Mucosa of rectum (tissue), 2 donors: ENCODE results near the gene FBXO38.

Source experiments
- H3K27ac ChIP-seq, 2 donors: one replicate each; pipeline ENCODE4 v1.7.0; 2013; ENCODE audit warnings: inconsistent platforms in 2 of 2, low read depth in 2 of 2, low read length in 2 of 2
- H3K27me3 ChIP-seq, 2 donors: one replicate each; pipeline ENCODE4 v1.7.0; 2013; ENCODE audit warnings: low read length in 2 of 2; ENCODE audit not compliant: control insufficient read depth in 2 of 2, insufficient read depth in 2 of 2
- H3K36me3 ChIP-seq, 2 donors: one replicate each; pipeline ENCODE4 v1.7.0; 2013; ENCODE audit warnings: low read length in 2 of 2; ENCODE audit not compliant: control insufficient read depth in 2 of 2, insufficient read depth in 2 of 2
- H3K4me1 ChIP-seq, 2 donors: one replicate each; pipeline ENCODE4 v1.7.0; 2013; ENCODE audit warnings: low read length in 2 of 2, mild to moderate bottlenecking in 1 of 2; ENCODE audit not compliant: control insufficient read depth in 2 of 2, insufficient read depth in 2 of 2
- H3K4me3 ChIP-seq, 2 donors: one replicate each; pipeline ENCODE4 v1.7.0; 2013; ENCODE audit warnings: low read length in 2 of 2
- H3K9ac ChIP-seq, 2 donors: one replicate each; pipeline ENCODE4 v1.7.0; 2013; ENCODE audit warnings: low read length in 2 of 2, low read depth in 1 of 2, mild to moderate bottlenecking in 1 of 2
- H3K9me3 ChIP-seq, 2 donors: one replicate each; pipeline ENCODE4 v1.7.0; 2013; ENCODE audit warnings: low read length in 2 of 2; ENCODE audit not compliant: control insufficient read depth in 2 of 2
- donor health status: healthy.
- donor health status: Normal muscosa, but diverticular disease.

The FBXO38 gene

GRCh38 chr5:148383564-148384379, at the start of gene FBXO38:
TSS of gene FBXO38 (plus strand) at chr5:148383958. CDS start at chr5:148394777, 10,819 bp downstream.
- Histone ChIP-seq H3K27ac (peak within 1 kb of the TSS; percentile 83 to 87), H3K36me3 (peaks cover 4 to 5% of the 10 kb centered on the region in 2 donors), H3K4me3 (peak within 1 kb of the TSS; percentile 83 to 92), H3K9ac (peak within 1 kb of the TSS; percentile 83 to 95), H3K27me3 (no peaks in the 10 kb centered on the region), H3K9me3 (no peaks in the 10 kb centered on the region), H3K4me1 (peaks cover 23 to 25% of the 10 kb centered on the region in 2 donors)

GRCh38 chr5:148335259-148335658, 48.5 kb upstream of the FBXO38 start, which contains the start of gene SPINK9:
TSS of gene SPINK9 (plus strand) at chr5:148335559. CDS start at chr5:148335614, 55 bp downstream.
- Histone ChIP-seq H3K9ac (no peak within 1 kb of the TSS), H3K9me3 (no peaks in the 10 kb centered on the region), H3K27me3 (no peaks in the 10 kb centered on the region), H3K27ac (no peak within 1 kb of the TSS), H3K4me3 (no peak within 1 kb of the TSS), H3K4me1 (no peaks in the 10 kb centered on the region), H3K36me3 (no peaks in the 10 kb centered on the region)

- no peaks in the 10 kb centered on the region for H3K4me1 ChIP-seq
- no peaks in the 10 kb centered on the region for H3K27me3 ChIP-seq
- H3K36me3 ChIP-seq = no peaks in the 10 kb centered on the region
- no peaks in the 10 kb centered on the region for H3K9me3 ChIP-seq
- no peak overlapping the region for H3K4me3 ChIP-seq
- H3K27ac ChIP-seq = no peak overlapping the region
- H3K9ac ChIP-seq = no peak overlapping the region
Observed at GRCh38 chr5:148336704-148337435, 46.9 kb upstream of the FBXO38 start.

GRCh38 chr5:148342371-148343045, 41.2 kb upstream of the FBXO38 start:
- Histone ChIP-seq H3K27ac (no peak overlapping the region), H3K4me1 (peaks cover 0 to 6% of the 10 kb centered on the region in 2 donors), H3K36me3 (no peaks in the 10 kb centered on the region), H3K9ac (no peak overlapping the region), H3K27me3 (no peaks in the 10 kb centered on the region), H3K9me3 (no peaks in the 10 kb centered on the region), H3K4me3 (no peak overlapping the region)

- no peak overlapping the region for H3K9ac ChIP-seq
- H3K27ac ChIP-seq = no peak overlapping the region
- H3K9me3 ChIP-seq = no peaks in the 10 kb centered on the region
- H3K36me3 ChIP-seq = no peaks in the 10 kb centered on the region
- H3K4me1 ChIP-seq = peaks cover 0 to 6% of the 10 kb centered on the region in 2 donors
- no peaks in the 10 kb centered on the region for H3K27me3 ChIP-seq
- peak overlapping the region in 1 of 2 donors; percentile 23 for H3K4me3 ChIP-seq
Observed at GRCh38 chr5:148343046-148343407, 40.7 kb upstream of the FBXO38 start.

GRCh38 chr5:148343603-148344487, 39.9 kb upstream of the FBXO38 start:
- no peak overlapping the region for H3K9ac ChIP-seq
- no peak overlapping the region for H3K4me3 ChIP-seq
- H3K9me3 ChIP-seq = no peaks in the 10 kb centered on the region
- no peak overlapping the region for H3K27ac ChIP-seq
- H3K4me1 ChIP-seq = peaks cover 0 to 6% of the 10 kb centered on the region in 2 donors
- no peaks in the 10 kb centered on the region for H3K27me3 ChIP-seq
- H3K36me3 ChIP-seq = no peaks in the 10 kb centered on the region

GRCh38 chr5:148347706-148348105, 36.1 kb upstream of the FBXO38 start:
- Histone ChIP-seq H3K4me1 (peaks cover 0 to 6% of the 10 kb centered on the region in 2 donors), H3K36me3 (no peaks in the 10 kb centered on the region), H3K4me3 (no peak overlapping the region), H3K9ac (no peak overlapping the region), H3K27ac (no peak overlapping the region), H3K27me3 (no peaks in the 10 kb centered on the region), H3K9me3 (no peaks in the 10 kb centered on the region)

GRCh38 chr5:148352696-148353095, 31.1 kb upstream of the FBXO38 start:
- Histone ChIP-seq H3K4me1 (no peaks in the 10 kb centered on the region), H3K9me3 (no peaks in the 10 kb centered on the region), H3K27me3 (no peaks in the 10 kb centered on the region)

GRCh38 chr5:148353634-148354033, 30.1 kb upstream of the FBXO38 start:
- no peak overlapping the region for H3K27ac ChIP-seq
- no peak overlapping the region for H3K4me3 ChIP-seq
- H3K27me3 ChIP-seq = no peaks in the 10 kb centered on the region
- H3K9me3 ChIP-seq = no peaks in the 10 kb centered on the region
- no peaks in the 10 kb centered on the region for H3K36me3 ChIP-seq
- no peaks in the 10 kb centered on the region for H3K4me1 ChIP-seq
- no peak overlapping the region for H3K9ac ChIP-seq

More at GRCh38 chr5:148352696-148353095, 31.1 kb upstream of the FBXO38 start:
- H3K27ac ChIP-seq = no peak overlapping the region
- no peak overlapping the region for H3K4me3 ChIP-seq
- no peaks in the 10 kb centered on the region for H3K36me3 ChIP-seq
- no peak overlapping the region for H3K9ac ChIP-seq
